Measurements from ENCODE around the gene TAL2.
A peak's percentile ranks its signal among the peaks of the same experiment; 100 is the strongest.

TAL2 gene

DNA sequence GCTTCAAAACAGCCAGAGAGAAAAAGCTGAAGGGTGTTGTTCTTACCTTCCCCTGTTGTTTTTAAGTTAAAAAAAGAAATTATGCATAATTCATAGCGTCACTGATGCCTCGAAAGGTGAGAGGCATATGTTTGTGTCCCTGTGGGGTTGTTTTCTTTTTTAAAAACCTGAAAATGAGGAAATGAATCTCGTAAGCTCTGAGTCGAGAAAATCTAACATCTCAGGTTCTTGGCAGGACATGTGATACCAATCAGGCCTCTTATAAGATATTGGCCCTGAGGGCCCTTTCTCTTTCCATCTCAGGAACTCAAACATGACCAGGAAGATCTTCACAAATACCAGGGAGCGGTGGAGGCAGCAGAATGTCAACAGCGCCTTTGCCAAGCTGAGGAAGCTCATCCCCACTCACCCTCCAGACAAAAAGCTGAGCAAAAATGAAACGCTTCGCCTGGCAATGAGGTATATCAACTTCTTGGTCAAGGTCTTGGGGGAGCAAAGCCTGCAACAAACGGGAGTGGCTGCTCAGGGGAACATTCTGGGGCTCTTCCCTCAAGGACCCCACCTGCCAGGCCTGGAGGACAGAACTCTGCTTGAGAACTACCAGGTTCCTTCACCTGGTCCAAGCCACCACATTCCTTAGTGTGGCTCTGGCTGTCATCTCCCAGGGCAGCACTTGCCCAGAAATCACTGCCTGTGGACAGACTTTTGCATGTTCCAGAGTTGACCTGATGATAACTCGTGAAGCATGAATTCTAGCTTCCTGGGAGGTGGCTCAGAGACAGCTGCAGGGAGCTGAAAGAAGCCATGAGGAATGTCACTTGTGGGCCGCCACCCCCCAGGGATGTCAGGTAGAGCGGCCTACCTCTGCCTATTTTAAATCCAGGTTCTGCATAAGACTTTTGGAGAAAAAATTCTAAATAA lies at the start of gene TAL2:
Gene TAL2, plus strand, starts transcription at position 274 of the 921 bp plus-strand sequence. Its CDS starts 40 bp downstream, at position 314.
- DNase-seq (ENCODE audit: low read depth), result no peak

DNA sequence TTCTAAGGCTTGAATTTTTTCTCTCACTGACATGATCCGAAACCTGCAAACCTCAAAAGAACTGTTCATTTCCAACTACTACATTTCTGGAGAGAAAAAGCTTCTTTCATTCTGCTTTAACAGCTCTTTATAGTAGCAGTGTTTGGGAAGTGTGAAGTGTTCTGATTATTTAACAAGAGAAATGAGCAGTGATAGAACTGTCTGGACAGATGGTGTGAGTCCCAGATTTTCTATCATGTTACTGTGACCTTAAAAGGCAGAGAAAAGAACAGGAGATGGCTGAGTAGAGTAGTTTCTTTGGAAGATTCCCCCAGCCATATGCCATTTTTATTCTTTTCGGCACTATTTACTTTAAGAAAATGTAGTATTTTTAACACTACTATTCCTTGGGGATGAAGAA lies 41.3 kb upstream of the TAL2 start:
- no peak for DNase-seq (ENCODE audit: low read depth)

DNA sequence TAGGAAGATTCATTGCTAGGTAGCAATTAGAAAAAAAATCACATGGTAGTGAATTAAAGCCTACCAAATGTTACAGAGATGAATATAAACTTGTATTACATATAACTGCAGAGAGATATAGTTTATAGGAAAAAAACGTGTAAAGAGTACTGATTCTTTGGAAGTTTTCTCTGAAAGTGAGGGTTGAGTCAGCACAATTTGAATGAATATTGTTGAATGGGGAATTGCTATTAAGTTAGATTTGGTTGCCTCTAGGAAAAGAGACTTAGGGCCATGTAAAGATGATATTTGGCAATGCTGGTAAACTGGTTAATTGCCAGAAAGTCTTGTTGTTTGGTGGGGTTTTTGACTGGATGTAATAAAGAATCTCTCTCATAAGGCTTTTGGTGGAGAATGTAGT lies 37.2 kb upstream of the TAL2 start:
- no peak for DNase-seq (ENCODE audit: low read depth)

DNA sequence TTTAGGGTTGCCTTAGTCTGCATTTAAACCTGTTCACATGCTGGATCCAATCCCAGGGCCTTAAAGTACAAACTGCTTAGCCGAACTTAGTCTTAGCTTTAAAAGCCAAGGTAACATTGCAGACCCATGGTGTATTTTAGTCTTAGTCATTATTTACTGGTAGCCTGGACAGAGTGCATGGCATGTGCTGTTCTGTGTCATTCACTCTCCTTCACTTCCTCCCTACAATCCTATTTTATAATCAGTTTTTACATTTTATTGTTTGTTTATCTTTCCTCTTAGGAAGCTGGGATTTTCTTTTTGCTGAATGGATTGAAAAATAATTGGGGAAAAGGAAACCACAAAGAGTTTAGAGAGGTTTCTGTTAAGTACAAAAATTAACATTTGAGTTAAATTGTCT lies 29.4 kb upstream of the TAL2 start:
- DNase-seq (ENCODE audit: low read depth), result peak; percentile 12

DNA sequence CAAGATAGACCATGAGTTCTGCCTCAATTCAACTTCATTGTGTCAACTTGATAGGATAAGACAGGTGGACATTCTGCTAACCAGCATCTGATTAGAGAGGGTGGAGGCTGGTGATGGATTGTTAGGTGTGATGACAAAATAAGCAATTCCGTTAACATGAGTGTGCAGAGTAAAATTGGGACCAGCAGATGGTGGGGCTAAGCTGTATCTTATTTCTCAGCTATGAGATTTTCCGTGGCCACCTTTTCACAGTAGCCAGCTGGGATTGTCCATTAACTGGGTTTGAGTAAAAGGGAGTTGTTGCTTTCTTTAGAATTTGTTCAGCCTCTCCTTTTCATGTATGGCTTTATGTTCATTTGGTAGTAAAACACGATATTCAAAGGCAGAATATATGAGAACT lies 28.8 kb upstream of the TAL2 start:
- no peak for DNase-seq (ENCODE audit: low read depth)

DNA sequence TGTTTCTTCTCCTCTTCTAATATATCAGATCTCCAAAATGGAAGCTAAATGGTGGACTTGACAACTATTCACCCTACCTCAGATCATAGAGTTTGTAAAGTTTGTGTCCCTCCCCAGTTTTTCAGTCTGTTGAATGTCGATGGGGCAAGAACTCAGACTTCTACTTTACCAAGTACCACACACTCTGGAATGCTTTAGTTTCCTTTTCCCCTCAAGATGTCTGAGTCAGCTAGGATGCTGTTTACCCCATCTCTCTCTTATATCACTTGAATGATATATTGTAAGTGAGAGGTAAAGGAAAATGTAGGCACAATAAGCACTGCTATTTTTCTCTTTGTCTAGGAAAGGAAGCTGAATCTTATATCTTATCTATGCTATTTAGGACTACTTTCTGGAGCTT lies 25.9 kb upstream of the TAL2 start:
- DNase-seq (ENCODE audit: low read depth), result no peak

DNA sequence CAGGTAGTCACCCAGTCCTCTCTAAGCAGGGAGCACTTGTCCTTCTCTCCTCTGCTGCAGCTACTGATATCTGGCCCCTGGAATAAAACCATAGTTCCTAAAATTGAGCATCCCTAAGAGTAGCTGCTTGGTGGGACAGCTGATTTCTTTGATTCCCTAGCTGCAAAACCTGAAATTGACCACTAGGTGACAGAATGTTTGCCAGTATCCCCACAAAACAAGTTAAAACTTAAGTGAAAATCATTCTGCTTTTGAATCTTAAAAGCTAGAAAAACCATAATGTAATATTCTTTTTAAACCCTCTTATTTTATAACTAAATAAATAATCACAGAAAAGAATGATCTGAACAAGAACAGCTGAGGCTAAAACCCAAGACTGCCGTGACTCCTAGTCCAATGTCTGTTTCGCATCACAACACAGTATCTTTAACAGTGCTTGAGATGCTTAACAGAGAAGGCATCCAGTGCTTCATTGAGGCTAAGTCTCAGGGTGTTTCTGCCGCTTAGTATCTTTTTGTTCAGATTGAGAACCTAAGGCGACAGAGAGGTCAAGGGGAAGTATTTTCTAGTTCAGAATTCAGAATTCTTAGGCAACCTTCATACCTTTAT lies 24.4 kb upstream of the TAL2 start:
- no peak for DNase-seq (ENCODE audit: low read depth)

DNA sequence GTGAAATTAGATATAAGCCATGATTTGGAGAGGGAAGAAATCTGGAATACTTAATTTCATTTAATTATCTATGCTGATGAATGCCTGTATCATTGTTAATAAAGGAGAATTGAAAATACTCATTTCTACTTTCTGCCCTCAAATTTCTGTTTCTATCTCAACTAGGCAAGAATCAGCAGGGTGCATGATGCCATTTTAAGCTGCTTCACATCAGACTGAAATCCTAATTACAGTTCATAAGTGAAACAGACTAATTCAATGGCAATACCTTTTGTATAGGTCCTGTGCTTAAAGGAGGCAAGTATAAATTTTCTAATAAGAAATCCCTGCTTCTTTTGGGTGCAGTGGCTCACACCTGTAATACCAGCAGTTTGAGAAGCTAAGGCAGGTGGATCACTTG lies 22.3 kb upstream of the TAL2 start:
- DNase-seq (ENCODE audit: low read depth), result no peak

DNA sequence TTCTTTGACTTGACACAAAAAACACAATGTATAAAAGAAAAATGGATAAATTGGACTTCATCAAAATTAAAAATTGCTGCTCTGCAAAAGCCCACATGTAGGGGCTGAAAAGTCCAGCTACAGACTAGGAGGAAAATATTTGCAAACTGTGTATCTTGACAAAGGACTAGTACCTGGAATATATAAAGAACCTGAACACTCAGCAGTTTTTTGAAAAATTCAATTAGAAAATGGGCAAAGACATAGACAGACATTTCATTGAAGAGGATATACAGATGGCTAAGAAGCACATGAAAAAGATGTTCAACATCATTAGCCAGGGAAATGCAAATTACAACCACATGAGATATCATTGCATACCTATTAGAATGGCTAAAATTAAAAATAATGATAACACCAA lies 18.5 kb upstream of the TAL2 start:
- DNase-seq (ENCODE audit: low read depth), result no peak

DNA sequence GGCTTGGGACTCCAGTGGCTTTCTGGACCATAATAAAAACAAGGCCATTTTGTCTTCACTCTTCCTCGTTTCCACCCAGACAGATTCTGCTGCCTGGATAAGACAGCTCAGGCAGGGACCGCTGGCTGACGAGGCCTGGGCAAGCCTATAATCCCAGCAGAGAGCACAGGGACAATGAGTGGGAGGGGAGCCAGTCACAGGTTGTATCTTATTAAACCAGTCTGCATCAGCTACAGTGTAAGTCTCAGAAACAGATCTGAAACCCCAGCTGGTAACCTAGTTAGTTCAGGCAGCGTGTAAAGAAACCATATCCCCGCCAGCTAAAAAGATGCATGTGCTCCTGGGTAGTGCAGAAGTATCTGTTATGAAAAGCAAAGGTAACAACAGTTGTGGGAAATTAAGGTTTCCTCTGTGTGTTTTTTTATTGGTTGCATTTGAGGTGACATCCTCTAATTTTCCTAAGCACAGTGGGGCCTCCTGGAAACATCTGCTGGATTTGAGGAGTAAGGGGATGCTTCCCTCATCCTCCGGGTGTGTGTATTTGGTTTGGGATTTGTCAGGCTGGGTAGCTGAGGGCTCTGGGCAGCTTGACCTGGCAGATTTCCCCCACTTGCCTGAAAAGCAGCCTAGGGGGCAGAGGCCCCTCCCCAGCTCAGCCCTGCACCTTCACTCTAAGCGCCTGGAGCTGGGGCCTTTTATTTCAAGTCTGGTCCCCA lies 15.2 kb upstream of the TAL2 start:
- no peak for DNase-seq (ENCODE audit: low read depth)

DNA sequence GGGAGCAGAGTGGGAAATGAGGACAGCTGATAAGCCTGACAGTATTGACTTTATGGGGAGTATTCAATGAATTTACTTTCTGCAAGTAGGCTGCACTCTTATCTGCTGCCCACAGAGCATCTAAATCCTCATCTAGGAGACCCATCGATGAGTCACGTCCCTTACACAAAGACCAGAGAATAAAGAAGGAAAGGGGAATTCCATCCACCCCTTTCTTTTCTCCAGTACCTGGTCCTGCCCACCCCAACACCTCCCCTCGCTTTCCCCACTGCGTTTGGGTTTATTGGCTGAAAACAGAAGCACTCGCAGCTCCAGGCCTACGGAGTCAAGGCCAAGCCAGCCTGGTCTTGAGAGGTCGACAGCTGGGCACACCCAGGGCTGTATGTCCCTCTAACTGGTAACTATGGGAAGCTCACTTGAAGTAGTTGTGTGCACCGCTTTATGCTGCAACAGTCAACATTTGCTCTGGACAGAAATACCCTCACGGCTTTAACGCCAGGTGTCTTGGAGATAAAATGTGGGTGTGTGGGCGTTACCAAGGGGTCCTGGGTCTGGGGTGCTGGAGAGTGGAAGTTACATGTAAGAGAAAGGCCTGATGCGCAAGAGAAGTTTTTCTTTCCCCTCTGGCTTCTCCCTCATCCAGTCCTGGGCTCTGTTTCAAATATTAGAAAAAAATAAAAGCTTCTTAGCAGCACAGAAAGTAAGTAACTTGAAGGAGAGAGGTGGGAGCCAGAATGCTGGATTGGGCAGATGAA lies 14.5 kb upstream of the TAL2 start:
- no peak for DNase-seq (ENCODE audit: low read depth)

DNA sequence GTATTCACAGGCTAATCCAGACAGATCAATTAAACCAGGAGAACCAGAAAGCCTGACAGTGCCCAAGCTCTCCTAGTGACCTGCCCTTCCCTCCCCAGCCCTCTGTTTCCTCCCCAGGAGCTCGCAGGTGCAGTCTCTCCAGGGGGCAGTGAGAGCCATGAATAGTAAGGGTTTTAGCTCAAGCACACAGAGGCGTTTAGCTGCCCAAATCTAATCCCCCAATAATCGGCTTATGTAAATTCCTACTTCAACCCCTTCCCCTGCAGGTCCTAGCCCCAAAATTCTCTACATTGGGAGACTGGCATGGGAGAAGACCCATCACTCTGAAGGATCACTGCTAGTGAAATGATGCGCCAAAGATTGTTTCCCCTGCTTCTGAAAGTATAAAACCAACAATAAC lies 10.5 kb upstream of the TAL2 start:
- DNase-seq (ENCODE audit: low read depth), result no peak

DNA sequence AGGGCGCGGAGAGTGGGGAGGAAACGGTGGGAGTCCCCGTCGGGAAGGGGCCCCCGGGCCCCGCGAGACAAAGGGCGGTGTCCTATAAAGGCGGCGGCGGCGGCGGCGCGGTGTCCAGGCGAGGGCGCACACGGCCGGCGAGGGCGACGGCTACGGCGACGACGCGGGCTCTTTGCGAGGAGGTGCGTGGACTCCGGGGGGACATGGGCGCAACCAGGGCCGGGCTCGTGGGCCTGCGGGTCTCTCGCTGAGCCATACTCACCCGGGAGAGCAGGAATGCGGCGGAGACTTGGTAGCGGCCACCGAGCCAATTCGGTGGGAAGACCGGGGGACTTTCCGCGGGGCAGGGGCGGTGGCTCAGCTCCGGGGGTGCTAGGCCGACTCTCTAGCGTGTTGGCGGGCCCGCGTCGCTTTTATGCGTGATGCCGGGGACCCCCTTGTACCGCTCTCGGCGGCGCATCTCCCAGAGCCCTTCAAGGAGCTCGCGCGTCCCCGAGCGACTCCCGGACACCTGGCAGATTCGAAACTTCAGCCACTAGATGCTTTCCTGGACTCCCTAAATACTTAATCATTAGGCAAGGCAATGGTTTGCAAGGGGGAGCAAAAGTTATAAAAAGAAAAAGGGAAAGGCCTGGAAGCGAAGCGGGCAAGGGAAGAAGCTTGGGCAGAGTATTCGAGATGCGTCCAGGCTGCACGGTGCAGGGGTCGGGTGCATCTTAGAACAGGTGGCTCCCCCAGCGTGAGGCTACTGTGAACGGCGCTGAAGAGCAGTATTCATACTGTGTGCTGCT lies 5.9 kb upstream of the TAL2 start:
- DNase-seq (ENCODE audit: low read depth), result peak; percentile 10

DNA sequence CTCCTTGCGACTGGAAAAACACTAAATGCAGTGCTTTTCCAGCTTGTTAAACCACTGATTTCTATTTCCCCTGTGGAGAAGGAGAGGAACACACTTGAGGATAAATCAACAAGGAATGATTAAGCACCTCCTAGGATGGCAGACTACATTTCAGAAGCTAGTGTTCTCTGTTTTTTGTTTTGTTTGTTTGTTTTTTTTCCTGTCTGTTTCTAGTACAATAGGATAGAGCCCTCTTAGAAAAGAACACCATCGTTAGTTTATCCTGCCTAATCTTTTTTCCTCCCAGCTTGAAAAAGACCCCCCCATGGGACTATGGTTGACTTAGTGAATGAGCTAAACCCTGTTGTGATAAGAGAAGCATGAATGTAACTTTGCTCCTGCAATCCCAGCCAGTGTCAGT lies 3.9 kb upstream of the TAL2 start:
- no peak for DNase-seq (ENCODE audit: low read depth)

DNA sequence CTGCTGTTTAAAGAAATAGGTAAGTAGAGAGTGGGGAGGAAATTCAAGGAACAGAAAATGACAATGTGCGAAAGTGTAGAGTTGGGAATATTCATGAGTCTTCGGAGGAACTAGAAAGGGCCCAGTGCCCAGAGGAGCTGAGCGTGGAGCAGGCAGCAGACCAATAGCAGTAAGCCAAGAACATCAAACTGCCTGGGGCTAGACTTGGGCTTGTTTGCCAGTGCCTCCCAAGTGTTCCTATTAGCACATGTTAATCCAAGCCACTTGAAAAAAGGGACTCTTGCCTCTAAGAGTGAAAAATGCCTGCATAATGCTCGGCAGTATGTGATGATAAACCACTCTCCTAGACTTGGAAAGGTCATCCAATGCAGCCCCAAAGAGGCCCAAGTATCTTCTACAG lies 1.2 kb upstream of the TAL2 start:
- no peak for DNase-seq (ENCODE audit: low read depth)

DNA sequence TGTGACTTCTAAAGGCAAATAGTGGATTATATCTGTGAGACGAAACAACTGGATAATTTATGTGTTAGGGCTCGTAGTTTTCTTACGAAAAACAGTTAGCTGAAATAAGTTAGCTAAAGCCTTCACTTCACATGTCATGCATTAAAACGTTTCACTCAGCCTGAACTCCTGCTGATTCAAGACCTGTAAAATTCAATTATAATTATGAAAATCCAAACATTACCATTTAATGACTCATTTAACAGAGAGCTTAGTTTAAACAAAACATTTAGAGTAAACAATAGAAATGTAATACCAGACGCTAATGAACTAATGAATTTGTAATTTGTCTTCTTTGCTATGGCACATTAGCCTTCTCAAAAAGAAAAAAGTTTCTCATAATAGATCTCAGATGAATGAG lies 1.7 kb downstream of the TAL2 start:
- DNase-seq (ENCODE audit: low read depth), result no peak

DNA sequence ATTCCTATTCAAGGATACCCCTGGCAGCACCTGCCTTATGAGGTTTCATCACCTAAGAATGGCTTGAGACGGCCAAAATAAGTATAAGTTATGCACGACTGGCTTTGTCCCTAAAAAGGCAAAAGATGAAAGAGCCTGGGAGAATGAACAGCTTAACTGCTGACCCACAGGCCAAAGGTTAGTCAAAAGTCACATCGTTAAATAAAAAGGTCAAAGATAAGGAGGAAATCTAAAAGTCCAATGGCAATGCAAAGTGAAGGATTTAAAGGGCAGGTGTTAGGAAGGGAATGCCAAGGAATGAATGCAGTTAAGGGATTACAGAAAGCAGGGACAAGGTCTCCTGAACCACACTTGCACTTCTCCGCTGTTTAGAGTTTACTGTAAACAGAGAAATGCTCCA lies 5.6 kb downstream of the TAL2 start:
- DNase-seq (ENCODE audit: low read depth), result no peak

DNA sequence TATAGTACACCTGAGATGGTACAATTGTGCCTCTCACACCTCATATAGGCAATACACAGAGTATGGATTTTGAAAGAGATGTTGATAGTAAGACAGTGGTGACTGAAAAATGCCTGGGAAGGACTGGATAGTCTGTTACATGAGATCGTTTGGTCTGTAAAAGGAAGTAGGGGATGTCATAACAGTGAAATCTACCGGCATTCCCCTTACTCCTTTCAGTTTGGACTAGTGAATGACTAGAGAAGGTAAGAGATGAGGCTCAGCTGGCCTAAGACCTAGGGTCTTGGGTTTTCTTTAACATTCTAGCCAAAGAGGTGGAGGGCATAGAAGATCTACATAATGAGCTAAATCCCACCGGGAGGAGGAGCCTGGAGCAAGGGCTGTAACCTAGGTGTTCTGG lies 8.1 kb downstream of the TAL2 start:
- no peak for DNase-seq (ENCODE audit: low read depth)

DNA sequence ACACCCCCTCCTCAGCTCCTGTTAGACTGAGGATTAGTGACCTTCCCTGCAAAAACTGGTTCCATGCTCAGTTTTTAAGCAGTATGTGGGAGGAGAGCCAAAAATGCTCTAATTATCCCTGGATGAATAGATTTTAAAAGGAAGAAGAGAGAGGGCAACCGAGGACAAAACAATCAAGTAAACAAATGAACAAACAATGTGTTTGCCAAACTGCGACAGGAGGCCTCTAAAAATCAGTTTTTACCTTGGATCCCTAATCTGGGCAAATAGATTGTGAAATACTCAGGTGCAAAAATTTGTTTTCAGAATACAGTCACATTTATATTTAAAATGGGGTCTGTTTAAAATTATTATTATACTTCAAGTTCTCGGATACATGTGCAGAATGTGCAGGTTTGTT lies 8.5 kb downstream of the TAL2 start:
- DNase-seq (ENCODE audit: low read depth), result no peak

DNA sequence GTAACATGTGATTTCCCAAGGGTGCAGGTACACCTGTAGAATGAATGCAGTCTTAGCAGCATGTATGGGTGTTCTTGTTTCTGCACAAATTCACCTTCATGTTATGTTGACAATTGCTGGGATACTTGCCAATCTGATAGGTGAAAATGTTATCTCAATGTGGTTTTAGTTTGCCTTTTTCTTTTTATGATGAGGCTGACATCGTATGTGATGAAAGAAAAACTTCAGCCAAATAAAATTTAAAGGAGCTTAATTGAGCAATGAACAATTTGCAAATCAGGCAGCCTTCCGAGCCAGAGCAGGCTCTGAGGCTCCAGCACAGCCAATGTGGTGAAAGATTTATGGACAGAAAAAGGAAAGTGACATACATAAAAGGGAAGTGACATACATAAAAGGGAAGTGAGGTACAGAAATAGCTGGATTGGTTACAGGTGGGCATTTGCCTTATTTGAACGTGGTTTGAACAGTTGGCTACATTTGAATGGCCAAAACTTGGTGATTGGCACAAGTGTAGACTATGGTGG lies 10.5 kb downstream of the TAL2 start:
- DNase-seq (ENCODE audit: low read depth), result no peak

DNA sequence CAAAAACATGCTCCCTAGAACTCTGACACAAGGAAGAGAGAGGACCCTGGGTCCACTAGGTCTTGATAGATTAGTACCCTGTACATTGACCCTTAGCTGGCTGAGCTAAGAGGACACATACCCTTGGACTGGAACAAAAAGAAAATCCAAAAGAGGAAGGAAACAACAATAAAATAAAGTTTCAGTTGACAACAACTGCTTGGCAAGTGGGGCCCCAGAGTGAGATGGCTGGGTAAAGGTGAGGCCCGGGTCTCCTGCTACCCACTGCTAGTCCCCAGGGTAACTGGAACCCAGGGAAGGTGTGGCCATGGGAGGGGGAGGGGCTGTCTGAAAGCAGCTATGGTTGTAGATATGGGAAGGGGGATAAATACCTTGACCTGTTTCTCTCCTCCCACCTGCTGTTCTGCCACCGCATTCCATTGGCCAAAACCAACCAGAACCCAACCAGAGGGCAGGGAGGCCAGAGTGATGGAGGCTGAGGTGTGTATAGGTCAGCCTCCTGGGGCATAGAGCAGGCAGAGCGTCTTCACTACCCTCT lies 11.7 kb downstream of the TAL2 start:
- DNase-seq (ENCODE audit: low read depth), result no peak

Measured in EH (cell line).